CD14-positive monocyte (primary cell): ENCODE data around the gene SPTSSA. TPM values are rescaled to one million over a fixed set of nuclear protein-coding genes. Genes with fewer than 3 reads are reported as not detected.
A peak's percentile ranks its signal among the peaks of the same experiment; 100 is the strongest.

Experiments used
- DNase-seq, 3 donors: peaks; one replicate each; pipeline ENCODE4 v3.0.0-alpha.2; 2011 to 2022
- H2AFZ ChIP-seq: 2 replicates; pipeline ENCODE4 v1.6.0; 2012; ENCODE audit warnings: mild to moderate bottlenecking, low read depth, low read length, inconsistent platforms; ENCODE audit not compliant: insufficient read depth, poor library complexity, severe bottlenecking
- H3K27ac ChIP-seq, 2 donors: 1 replicate in 1 of 2; 2 replicates in 1 of 2; pipeline ENCODE4 v1.5.1; 2012 to 2013; ENCODE audit warnings: low read length in 2 of 2, control low read depth in 1 of 2, inconsistent platforms in 1 of 2, low read depth in 1 of 2, mild to moderate bottlenecking in 1 of 2
- H3K27me3 ChIP-seq, 2 donors: one replicate each; pipeline versions ENCODE4 v1.6.0 to v1.6.1; 2011 to 2013; ENCODE audit warnings: low read length in 2 of 2; ENCODE audit not compliant: control insufficient read depth in 2 of 2, insufficient read depth in 2 of 2
- H3K36me3 ChIP-seq, 2 donors: replicated peaks in 1 of 2; 1 replicate in 1 of 2; 2 replicates in 1 of 2; pipeline versions ENCODE4 v1.5.1 to v1.6.1; 2012 to 2013; ENCODE audit warnings: low read length in 2 of 2, control low read depth in 1 of 2, inconsistent platforms in 1 of 2, mild to moderate bottlenecking in 1 of 2; ENCODE audit not compliant: insufficient read depth in 2 of 2, control insufficient read depth in 1 of 2
- H3K4me1 ChIP-seq, 2 donors: 1 replicate in 1 of 2; 2 replicates in 1 of 2; pipeline versions ENCODE4 v1.5.1 to v1.6.1; 2012 to 2013; ENCODE audit warnings: low read length in 2 of 2, control low read depth in 1 of 2, inconsistent platforms in 1 of 2, mild to moderate bottlenecking in 1 of 2, moderate library complexity in 1 of 2; ENCODE audit not compliant: insufficient read depth in 2 of 2, control insufficient read depth in 1 of 2
- H3K4me2 ChIP-seq: replicated peaks from 2 replicates; pipeline ENCODE3; 2012; ENCODE audit warnings: low read length, moderate library complexity, mild to moderate bottlenecking; ENCODE audit not compliant: poor library complexity, severe bottlenecking; ENCODE audit errors: extremely low read depth
- H3K4me3 ChIP-seq, 3 experiments: fragments of 200-600 bp in 1 of 3; sonication (generic) in 1 of 3; replicated peaks in 1 of 3; 1 replicate in 2 of 3; 2 replicates in 1 of 3; pipeline ENCODE4 v1.5.1; 2011 to 2013; ENCODE audit warnings: low read length in 3 of 3, mild to moderate bottlenecking in 3 of 3, control low read depth in 2 of 3, low read depth in 2 of 3, inconsistent platforms in 1 of 3, moderate library complexity in 1 of 3
- H3K79me2 ChIP-seq: 2 replicates; pipeline ENCODE4 v1.6.0; 2012; ENCODE audit warnings: mild to moderate bottlenecking, control low read depth, inconsistent platforms, low read length, moderate library complexity; ENCODE audit not compliant: insufficient read depth
- H3K9ac ChIP-seq: 2 replicates; pipeline ENCODE4 v1.6.0; 2017; ENCODE audit warnings: low read length, mild to moderate bottlenecking; ENCODE audit not compliant: insufficient read depth, poor library complexity, severe bottlenecking
- H3K9me3 ChIP-seq, 2 donors: replicated peaks in 1 of 2; 1 replicate in 1 of 2; 2 replicates in 1 of 2; pipeline versions ENCODE4 v1.5.1 to v1.6.1; 2012 to 2013; ENCODE audit warnings: low read length in 2 of 2, control low read depth in 1 of 2; ENCODE audit not compliant: control insufficient read depth in 1 of 2, insufficient read depth in 1 of 2
- H4K20me1 ChIP-seq: 2 replicates; pipeline ENCODE4 v1.6.0; 2012; ENCODE audit warnings: mild to moderate bottlenecking, low read length, control low read depth, moderate library complexity; ENCODE audit not compliant: insufficient read depth
- H3K27ac Mint-ChIP-seq, 7 donors: one replicate each; pipeline ENCODE4 v1.8.0; 2020; ENCODE audit warnings: mild to moderate bottlenecking in 7 of 7, mixed read lengths in 7 of 7, moderate library complexity in 6 of 7, inconsistent platforms in 2 of 7
- H3K27me3 Mint-ChIP-seq, 3 donors: one replicate each; pipeline ENCODE4 v1.8.0; 2021 to 2022; ENCODE audit warnings: low read depth in 3 of 3, mild to moderate bottlenecking in 3 of 3, mixed read lengths in 3 of 3, moderate library complexity in 3 of 3, inconsistent platforms in 1 of 3
- H3K36me3 Mint-ChIP-seq, 2 donors: one replicate each; pipeline ENCODE4 v1.8.0; 2020; ENCODE audit warnings: mixed read lengths in 2 of 2, inconsistent platforms in 1 of 2, mild to moderate bottlenecking in 1 of 2
- H3K4me1 Mint-ChIP-seq: one replicate; pipeline ENCODE4 v1.8.0; 2020; ENCODE audit warnings: mild to moderate bottlenecking, mixed read lengths
- H3K4me3 Mint-ChIP-seq, 2 donors: one replicate each; pipeline ENCODE4 v1.8.0; 2020; ENCODE audit warnings: mild to moderate bottlenecking in 2 of 2, mixed read lengths in 2 of 2, moderate library complexity in 1 of 2
- H3K9me3 Mint-ChIP-seq, 7 donors: one replicate each; pipeline ENCODE4 v1.8.0; 2020 to 2022; ENCODE audit warnings: mixed read lengths in 7 of 7, mild to moderate bottlenecking in 6 of 7, moderate library complexity in 6 of 7, inconsistent platforms in 2 of 7
- WGBS: methylation state at CpG from one replicate; pipeline ENCODE4 v1.1.5; 2013; ENCODE audit warnings: missing lambda C conversion rate; ENCODE audit not compliant: insufficient coverage; 5-methylcytosine and 5-hydroxymethylcytosine counted together
- intact Hi-C, 2 donors: fragments of 100-400 bp; cut with micrococcal nuclease; formaldehyde crosslinking; loops; one replicate each; pipeline versions ENCODE4 v1.15.0 to v1.15.1; 2023
- polyA plus RNA-seq, 3 donors: library from polyadenylated mRNA; depleted of rRNA in 1 of 3; unstranded in 2 of 3; stranded (reverse) in 1 of 3; fragments of 300-500 nt in 2 of 3; fragments of >200 nt in 1 of 3; fragmentation: Illumina TruSeq in 2 of 3; gene quantifications; 1 replicate in 2 of 3; 2 replicates in 1 of 3; pipeline ENCODE4 v1.2.3, GENCODE V29; 2012 to 2021
- TF ChIP-seq, protein P1 (sequence below): fragments of 200-600 bp; IDR thresholded peaks from one replicate; pipeline ENCODE4 v1.8.0; 2022; ENCODE audit warnings: antibody characterized with exemption, mild to moderate bottlenecking

Gene SPTSSA
- polyA plus RNA-seq, 3 donors = 14.2 to 85.7 (median 70.6) TPM

DNA sequence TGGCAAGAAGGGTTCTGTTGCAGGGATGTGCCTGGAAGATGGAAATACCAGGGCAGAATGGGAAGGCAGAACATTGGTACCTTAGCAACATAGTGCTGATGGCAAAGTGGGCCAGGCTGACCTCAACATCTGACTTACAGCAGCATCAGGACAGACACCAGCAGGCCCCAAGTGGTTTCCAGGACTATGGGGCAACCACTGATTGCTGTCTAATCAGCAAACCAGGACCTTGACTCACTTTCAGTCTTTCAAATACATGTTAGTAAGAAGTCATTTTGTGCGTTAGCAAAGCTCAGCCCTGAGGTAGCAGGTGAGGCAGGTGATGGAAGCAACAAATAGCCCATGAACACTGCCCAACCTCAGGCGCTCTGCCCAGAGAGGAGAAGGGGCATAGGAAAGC, 4.7 kb upstream of the SPTSSA start:
- no peak for DNase-seq
- H3K9me3 Mint-ChIP-seq = peaks cover 0 to 1% (median 0%) of the 10 kb centered on the region in 7 donors
- Histone ChIP-seq H2AFZ (no peak overlapping the region), H3K4me3 (no peak overlapping the region), H3K4me1 (peaks cover 22 to 23% of the 10 kb centered on the region in 2 donors), H3K27ac (no peak overlapping the region), H3K79me2 (peaks cover 2% of the 10 kb centered on the region), H3K9me3 (no peaks in the 10 kb centered on the region), H3K36me3 (no peaks in the 10 kb centered on the region), H3K4me2 (no peak overlapping the region), H3K9ac (no peak overlapping the region), H3K27me3 (no peaks in the 10 kb centered on the region), H4K20me1 (no peaks in the 10 kb centered on the region)
- intact Hi-C loops = loop anchor here (10.0 kb wide), 2 partner anchors 408 to 658 kb away; partner anchors contain the start of genes BAZ1A (in 1 of the 2), PPP2R3C (in 1 of the 2) and PRORP (in 1 of the 2)
- peaks cover 1 to 2% (median 1%) of the 10 kb centered on the region in 3 donors for H3K27me3 Mint-ChIP-seq
- H3K27ac Mint-ChIP-seq = no peak overlapping the region
- WGBS = 100% methylated on average over 1 of the region's 2 CpGs
- TF ChIP-seq, protein P1, sequence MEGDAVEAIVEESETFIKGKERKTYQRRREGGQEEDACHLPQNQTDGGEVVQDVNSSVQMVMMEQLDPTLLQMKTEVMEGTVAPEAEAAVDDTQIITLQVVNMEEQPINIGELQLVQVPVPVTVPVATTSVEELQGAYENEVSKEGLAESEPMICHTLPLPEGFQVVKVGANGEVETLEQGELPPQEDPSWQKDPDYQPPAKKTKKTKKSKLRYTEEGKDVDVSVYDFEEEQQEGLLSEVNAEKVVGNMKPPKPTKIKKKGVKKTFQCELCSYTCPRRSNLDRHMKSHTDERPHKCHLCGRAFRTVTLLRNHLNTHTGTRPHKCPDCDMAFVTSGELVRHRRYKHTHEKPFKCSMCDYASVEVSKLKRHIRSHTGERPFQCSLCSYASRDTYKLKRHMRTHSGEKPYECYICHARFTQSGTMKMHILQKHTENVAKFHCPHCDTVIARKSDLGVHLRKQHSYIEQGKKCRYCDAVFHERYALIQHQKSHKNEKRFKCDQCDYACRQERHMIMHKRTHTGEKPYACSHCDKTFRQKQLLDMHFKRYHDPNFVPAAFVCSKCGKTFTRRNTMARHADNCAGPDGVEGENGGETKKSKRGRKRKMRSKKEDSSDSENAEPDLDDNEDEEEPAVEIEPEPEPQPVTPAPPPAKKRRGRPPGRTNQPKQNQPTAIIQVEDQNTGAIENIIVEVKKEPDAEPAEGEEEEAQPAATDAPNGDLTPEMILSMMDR = no peak
- H3K4me3 Mint-ChIP-seq = no peak overlapping the region
- peaks cover 8% of the 10 kb centered on the region for H3K4me1 Mint-ChIP-seq
- H3K36me3 Mint-ChIP-seq = no peaks in the 10 kb centered on the region

DNA sequence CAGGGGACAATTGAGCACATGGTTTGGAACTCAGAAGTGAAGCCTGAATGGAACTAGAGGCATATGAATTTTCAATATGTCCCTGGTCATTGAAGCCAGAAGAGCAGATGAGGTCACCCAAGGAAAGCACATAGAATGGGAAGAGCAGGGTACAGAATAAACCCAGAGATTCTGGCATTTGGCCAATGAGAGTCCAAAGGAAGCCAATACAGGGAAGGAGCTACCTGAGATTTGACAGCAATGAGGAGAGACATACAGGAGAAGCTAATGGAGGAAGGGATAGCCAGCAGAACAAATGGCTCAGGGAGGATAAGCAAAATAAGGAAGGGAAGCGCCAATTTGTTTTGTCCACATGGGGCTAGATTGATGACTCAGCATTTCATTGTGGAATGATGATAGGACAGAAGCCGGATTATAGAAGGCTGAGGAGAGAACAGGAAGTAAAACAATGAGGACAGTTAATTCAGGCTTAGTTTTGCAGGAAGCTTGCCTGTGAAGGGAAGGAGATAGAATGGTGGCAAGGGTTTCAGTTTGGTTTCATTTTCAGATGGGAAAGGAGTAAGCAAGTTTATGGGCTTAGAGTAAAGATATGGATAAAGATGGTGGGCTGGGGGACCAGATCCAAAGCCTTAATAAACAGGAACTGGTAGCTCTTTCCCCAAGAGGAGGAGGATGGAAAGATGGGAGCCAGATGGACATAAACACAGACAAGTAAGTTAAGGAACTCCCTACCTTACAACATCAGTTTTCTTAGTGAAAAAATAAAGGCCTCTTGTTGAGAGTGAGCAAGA, 3.2 kb upstream of the SPTSSA start:
- TF ChIP-seq, protein P1 = no peak
- Mint-ChIP-seq H3K4me3 (no peak overlapping the region), H3K4me1 (peaks cover 21% of the 10 kb centered on the region), H3K27me3 (peaks cover 0 to 2% (median 1%) of the 10 kb centered on the region in 3 donors), H3K9me3 (peaks cover 0 to 1% (median 0%) of the 10 kb centered on the region in 7 donors), H3K36me3 (no peaks in the 10 kb centered on the region), H3K27ac (no peak overlapping the region)
- Histone ChIP-seq H3K36me3 (no peaks in the 10 kb centered on the region), H2AFZ (peak overlapping the region; percentile 74), H4K20me1 (peaks cover under 1% of the 10 kb centered on the region), H3K9me3 (no peaks in the 10 kb centered on the region), H3K27me3 (no peaks in the 10 kb centered on the region), H3K4me3 (peak overlapping the region; percentile 5 to 65 (median 54)), H3K27ac (peak overlapping the region in 1 of 2 donors; percentile 63), H3K4me1 (peaks cover 34 to 35% of the 10 kb centered on the region in 2 donors), H3K4me2 (peak overlapping the region; percentile 61), H3K79me2 (peaks cover 16% of the 10 kb centered on the region), H3K9ac (no peak overlapping the region)
- intact Hi-C loops = loop anchor here (10.0 kb wide), 2 partner anchors 410 to 660 kb away; partner anchors contain the start of genes BAZ1A (in 1 of the 2), PPP2R3C (in 1 of the 2) and PRORP (in 1 of the 2)
- WGBS = 0% methylated on average over 2 of the region's 2 CpGs
- DNase-seq = peak; percentile 78 to 87 (median 86)
